H9 (cell line): ENCODE measurements around the gene MIEF2. TPM values are rescaled to one million over a fixed set of nuclear protein-coding genes. Genes with fewer than 3 reads are reported as not detected.

Source experiments
- DNase-seq: peaks from one replicate; pipeline ENCODE4 v3.0.0-alpha.2; 2017
- H2AFZ ChIP-seq: one replicate; pipeline ENCODE4 v1.6.1; 2013; ENCODE audit warnings: mild to moderate bottlenecking, low read length, control low read depth, moderate library complexity
- H2AK5ac ChIP-seq: 2 replicates; pipeline ENCODE4 v1.6.1; 2013; ENCODE audit warnings: low read length, control low read depth, mixed read lengths; ENCODE audit not compliant: insufficient read length
- H2BK120ac ChIP-seq: one replicate; pipeline ENCODE4 v1.6.1; 2013; ENCODE audit warnings: low read depth, mild to moderate bottlenecking, low read length, control low read depth, inconsistent platforms; ENCODE audit not compliant: poor library complexity, severe bottlenecking
- H2BK12ac ChIP-seq: 2 replicates; pipeline ENCODE4 v1.6.1; 2013; ENCODE audit warnings: low read length, control low read depth, mixed read lengths, low read depth; ENCODE audit not compliant: insufficient read length
- H2BK15ac ChIP-seq: 2 replicates; pipeline ENCODE4 v1.6.1; 2013; ENCODE audit warnings: low read depth, low read length, control low read depth
- H2BK20ac ChIP-seq: one replicate; pipeline ENCODE4 v1.6.1; 2013; ENCODE audit warnings: low read depth, mild to moderate bottlenecking, low read length, control low read depth, inconsistent platforms; ENCODE audit not compliant: poor library complexity, severe bottlenecking
- H2BK5ac ChIP-seq: 2 replicates; pipeline ENCODE4 v1.6.1; 2013; ENCODE audit warnings: low read length, control low read depth, mixed read lengths; ENCODE audit not compliant: insufficient read length
- H3K14ac ChIP-seq: 2 replicates; pipeline ENCODE4 v1.6.1; 2013; ENCODE audit warnings: low read length, control low read depth; ENCODE audit not compliant: insufficient read depth
- H3K18ac ChIP-seq: 2 replicates; pipeline ENCODE4 v1.6.1; 2013; ENCODE audit warnings: low read depth, mild to moderate bottlenecking, mixed read lengths, low read length, control low read depth; ENCODE audit not compliant: insufficient read length
- H3K23ac ChIP-seq: 2 replicates; pipeline ENCODE4 v1.6.1; 2013; ENCODE audit warnings: low read length, control low read depth, mixed read lengths, low read depth; ENCODE audit not compliant: insufficient read length
- H3K23me2 ChIP-seq: 2 replicates; pipeline ENCODE4 v1.6.1; 2013; ENCODE audit warnings: low read depth, mild to moderate bottlenecking, mixed read lengths, low read length, control low read depth; ENCODE audit not compliant: insufficient read length, poor library complexity, severe bottlenecking
- H3K27ac ChIP-seq: 2 replicates; pipeline ENCODE4 v1.5.1; 2013; ENCODE audit warnings: low read length, control low read depth, mixed read lengths, low read depth; ENCODE audit not compliant: insufficient read length
- H3K27me3 ChIP-seq: 2 replicates; pipeline ENCODE4 v1.6.1; 2013; ENCODE audit warnings: low read length, control low read depth, inconsistent platforms; ENCODE audit not compliant: insufficient read depth
- H3K4ac ChIP-seq: 2 replicates; pipeline ENCODE4 v1.6.1; 2013; ENCODE audit warnings: low read depth, mild to moderate bottlenecking, control low read depth, inconsistent platforms, low read length, moderate library complexity
- H3K4me1 ChIP-seq: 2 replicates; pipeline ENCODE4 v1.6.1; 2013; ENCODE audit warnings: low read length, control low read depth, inconsistent platforms; ENCODE audit not compliant: insufficient read depth
- H3K4me2 ChIP-seq: 2 replicates; pipeline ENCODE4 v1.6.1; 2013; ENCODE audit warnings: low read length, control low read depth, mixed read lengths; ENCODE audit not compliant: insufficient read length, insufficient read depth
- H3K56ac ChIP-seq: 2 replicates; pipeline ENCODE4 v1.6.1; 2013; ENCODE audit warnings: low read depth, mild to moderate bottlenecking, mixed read lengths, low read length, control low read depth; ENCODE audit not compliant: insufficient read length
- H3K79me1 ChIP-seq: 2 replicates; pipeline ENCODE4 v1.6.1; 2013; ENCODE audit warnings: low read depth, mild to moderate bottlenecking, moderate library complexity, low read length, control low read depth, inconsistent platforms; ENCODE audit not compliant: insufficient read depth, poor library complexity, severe bottlenecking
- H3K79me2 ChIP-seq: 2 replicates; pipeline ENCODE4 v1.6.1; 2013; ENCODE audit warnings: low read length, control low read depth, inconsistent platforms; ENCODE audit not compliant: insufficient read depth
- H3K9ac ChIP-seq: 2 replicates; pipeline ENCODE4 v1.6.1; 2013; ENCODE audit warnings: low read length, control low read depth, mixed read lengths; ENCODE audit not compliant: insufficient read length; ENCODE audit errors: extremely low read depth
- H3K9me3 ChIP-seq: one replicate; pipeline ENCODE4 v1.6.1; 2013; ENCODE audit warnings: low read depth, low read length, inconsistent platforms; ENCODE audit not compliant: control insufficient read depth
- H3T11ph ChIP-seq: one replicate; pipeline ENCODE4 v1.6.1; 2013; ENCODE audit warnings: mild to moderate bottlenecking, low read length, control low read depth, inconsistent platforms
- H4K20me1 ChIP-seq: one replicate; pipeline ENCODE4 v1.6.1; 2013; ENCODE audit not compliant: control insufficient read depth, insufficient read length, insufficient read depth
- H4K5ac ChIP-seq: 2 replicates; pipeline ENCODE4 v1.6.1; 2013; ENCODE audit warnings: low read depth, mild to moderate bottlenecking, mixed read lengths, low read length, control low read depth; ENCODE audit not compliant: insufficient read length
- H4K8ac ChIP-seq: replicated peaks from 2 replicates; pipeline ENCODE4 v1.6.1; 2013; ENCODE audit warnings: low read length, control low read depth, mixed read lengths, low read depth; ENCODE audit not compliant: insufficient read length
- H4K91ac ChIP-seq: 2 replicates; pipeline ENCODE4 v1.6.1; 2013; ENCODE audit warnings: low read depth, mild to moderate bottlenecking, moderate library complexity, mixed read lengths, low read length, control low read depth; ENCODE audit not compliant: insufficient read length
- H3K27ac Mint-ChIP-seq, 3 experiments: 2 replicates in 2 of 3; 3 replicates in 1 of 3; pipeline ENCODE4 v1.8.0; 2020 to 2021; ENCODE audit warnings: mixed read lengths in 3 of 3, mild to moderate bottlenecking in 1 of 3, moderate library complexity in 1 of 3
- H3K27me3 Mint-ChIP-seq: 2 replicates; pipeline ENCODE4 v1.8.0; 2021; ENCODE audit warnings: low read depth, mild to moderate bottlenecking, moderate library complexity, mixed read lengths
- H3K36me3 Mint-ChIP-seq, 3 experiments: 2 replicates in 2 of 3; 3 replicates in 1 of 3; pipeline ENCODE4 v1.8.0; 2020 to 2021; ENCODE audit warnings: low read depth in 3 of 3, mixed read lengths in 3 of 3; ENCODE audit not compliant: insufficient read depth in 1 of 3
- H3K4me1 Mint-ChIP-seq, 2 experiments: 2 replicates each; pipeline ENCODE4 v1.8.0; 2020; ENCODE audit warnings: mixed read lengths in 2 of 2
- H3K4me3 Mint-ChIP-seq, 2 experiments: 2 replicates in 1 of 2; 3 replicates in 1 of 2; pipeline ENCODE4 v1.8.0; 2020 to 2021; ENCODE audit warnings: mild to moderate bottlenecking in 2 of 2, mixed read lengths in 2 of 2, moderate library complexity in 1 of 2
- H3K9me3 Mint-ChIP-seq, 2 experiments: 2 replicates in 1 of 2; 3 replicates in 1 of 2; pipeline ENCODE4 v1.8.0; 2020; ENCODE audit warnings: mild to moderate bottlenecking in 2 of 2, mixed read lengths in 2 of 2, moderate library complexity in 1 of 2
- WGBS: extraction: QIAGEN DNeasy Blood & Tissue Kit; methylation state at CpG from one replicate; pipeline ENCODE4 v1.1.7; 2013; ENCODE audit warnings: missing lambda C conversion rate, low lambda C conversion rate, mixed read lengths; ENCODE audit not compliant: insufficient read length; ENCODE audit errors: extremely low coverage; 5-methylcytosine and 5-hydroxymethylcytosine counted together
- total RNA-seq: library from RNA; stranded (reverse); gene quantifications from 2 replicates; pipeline ENCODE4 v1.2.1, GENCODE V29; 2021
- TF ChIP-seq, protein P1 (sequence below): fragments of 200-600 bp; sonication (generic); conservative IDR thresholded peaks from 3 replicates; pipeline ENCODE4 v1.8.0; 2021; ENCODE audit warnings: antibody characterized with exemption, mild to moderate bottlenecking

Gene MIEF2
- total RNA-seq, 1 experiment from 2014 or later = 10.3 TPM

DNA sequence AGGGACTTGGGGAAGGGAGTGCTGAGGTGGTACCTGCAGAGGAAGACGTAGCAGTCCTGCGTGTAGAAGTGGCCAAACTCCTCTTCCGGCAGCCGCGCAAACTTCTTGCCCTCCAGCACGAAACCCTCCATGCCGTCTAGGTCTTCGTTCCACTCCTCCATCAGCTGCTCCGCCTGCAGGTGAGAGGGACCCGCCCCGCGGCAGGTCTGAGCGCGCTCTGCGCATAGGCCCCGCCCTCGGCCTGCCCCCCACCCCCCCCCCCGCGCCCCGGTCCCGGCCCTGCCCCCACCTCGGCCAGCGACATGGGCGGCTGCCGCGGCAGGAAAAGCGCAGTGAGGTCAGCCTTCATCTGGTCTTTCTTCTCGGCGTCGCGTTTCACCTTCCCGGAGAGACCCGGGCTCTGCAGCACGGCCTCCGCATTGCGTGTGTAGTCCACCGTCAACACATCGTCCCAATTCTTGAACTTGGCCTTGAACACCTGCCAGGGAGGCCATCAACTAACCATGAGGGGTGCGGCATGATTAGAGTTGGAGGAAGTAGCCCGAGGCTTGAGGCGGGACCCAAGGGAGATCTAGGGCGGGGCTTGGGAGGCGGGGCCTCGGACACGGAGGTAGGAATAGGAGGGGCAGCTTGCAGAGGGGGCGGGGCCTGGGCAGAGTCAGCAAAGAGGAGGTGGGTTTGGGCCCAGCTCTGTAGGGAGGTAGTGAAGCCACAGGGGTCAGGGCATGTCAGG, 13.4 kb upstream of the MIEF2 start:
- H3K23me2 ChIP-seq = no peaks in the 10 kb centered on the region
- H2AFZ ChIP-seq = no peak overlapping the region
- H3K9me3 Mint-ChIP-seq = no peaks in the 10 kb centered on the region; a peak in 1 of 5 replicates
- H2AK5ac ChIP-seq = no peak overlapping the region
- no peak overlapping the region for H4K8ac ChIP-seq
- H2BK15ac ChIP-seq = no peak overlapping the region
- no peaks in the 10 kb centered on the region for H3K9me3 ChIP-seq
- no peak overlapping the region for H2BK5ac ChIP-seq
- peak overlapping the region; percentile 46 for H3K4me2 ChIP-seq
- H3K79me2 ChIP-seq = no peaks in the 10 kb centered on the region
- H2BK12ac ChIP-seq = no peak overlapping the region
- peaks cover 3% of the 10 kb centered on the region; the same call in 1 of the 2 replicates for H3K4me1 ChIP-seq
- H3K9ac ChIP-seq = peak overlapping the region; percentile 43
- DNase-seq = peak; percentile 99
- no peak overlapping the region for H3K56ac ChIP-seq
- H3K27ac ChIP-seq = no peak overlapping the region
- no peak overlapping the region for H3K23ac ChIP-seq
- H3T11ph ChIP-seq = no peak overlapping the region
- H3K27me3 ChIP-seq = no peaks in the 10 kb centered on the region
- no peak overlapping the region for H4K5ac ChIP-seq
- no peak overlapping the region for H4K91ac ChIP-seq
- peak overlapping the region; percentile 43 for H3K14ac ChIP-seq
- no CpG with 5 or more reads among the region's 46 CpGs for WGBS
- H3K79me1 ChIP-seq = no peaks in the 10 kb centered on the region
- peaks cover 22 to 85% (median 72%) of the 10 kb centered on the region in 3 experiments; a peak in 6 of 7 replicates for H3K36me3 Mint-ChIP-seq
- peaks cover 15 to 25% of the 10 kb centered on the region in 2 experiments for H3K4me1 Mint-ChIP-seq
- TF ChIP-seq, protein P1, sequence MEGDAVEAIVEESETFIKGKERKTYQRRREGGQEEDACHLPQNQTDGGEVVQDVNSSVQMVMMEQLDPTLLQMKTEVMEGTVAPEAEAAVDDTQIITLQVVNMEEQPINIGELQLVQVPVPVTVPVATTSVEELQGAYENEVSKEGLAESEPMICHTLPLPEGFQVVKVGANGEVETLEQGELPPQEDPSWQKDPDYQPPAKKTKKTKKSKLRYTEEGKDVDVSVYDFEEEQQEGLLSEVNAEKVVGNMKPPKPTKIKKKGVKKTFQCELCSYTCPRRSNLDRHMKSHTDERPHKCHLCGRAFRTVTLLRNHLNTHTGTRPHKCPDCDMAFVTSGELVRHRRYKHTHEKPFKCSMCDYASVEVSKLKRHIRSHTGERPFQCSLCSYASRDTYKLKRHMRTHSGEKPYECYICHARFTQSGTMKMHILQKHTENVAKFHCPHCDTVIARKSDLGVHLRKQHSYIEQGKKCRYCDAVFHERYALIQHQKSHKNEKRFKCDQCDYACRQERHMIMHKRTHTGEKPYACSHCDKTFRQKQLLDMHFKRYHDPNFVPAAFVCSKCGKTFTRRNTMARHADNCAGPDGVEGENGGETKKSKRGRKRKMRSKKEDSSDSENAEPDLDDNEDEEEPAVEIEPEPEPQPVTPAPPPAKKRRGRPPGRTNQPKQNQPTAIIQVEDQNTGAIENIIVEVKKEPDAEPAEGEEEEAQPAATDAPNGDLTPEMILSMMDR = no peak
- H3K4ac ChIP-seq = no peak overlapping the region
- H3K27me3 Mint-ChIP-seq = no peaks in the 10 kb centered on the region; the same call in 1 of the 2 replicates
- peak overlapping the region; percentile 35 for H3K18ac ChIP-seq
- no peak overlapping the region for H2BK20ac ChIP-seq
- H2BK120ac ChIP-seq = no peak overlapping the region
- peaks cover 3% of the 10 kb centered on the region for H4K20me1 ChIP-seq
- H3K27ac Mint-ChIP-seq = peak overlapping the region; percentile 98 to 100 (median 100)
- peak overlapping the region; percentile 83 to 92 for H3K4me3 Mint-ChIP-seq
